Ovary (tissue), 3 donors: Measurements from ENCODE around the gene RPL15.

Experiments
- EP300 ChIP-seq: sonication (generic); formaldehyde crosslinking; IDR thresholded peaks from one replicate; pipeline ENCODE4 v1.6.1; 2017; ENCODE audit warnings: antibody characterized with exemption
- POLR2A ChIP-seq: fragments of 450-650 bp; IDR thresholded peaks from one replicate; pipeline ENCODE4 v1.6.1; 2017; ENCODE audit warnings: antibody characterized with exemption, mild to moderate bottlenecking, moderate library complexity
- TF ChIP-seq, protein P1 (sequence below), 3 donors: fragments of 450-650 bp in 2 of 3; fragments of 200-600 bp in 1 of 3; IDR thresholded peaks; one replicate each; pipeline versions ENCODE4 v1.5.1 to v1.8.0; 2016 to 2022; ENCODE audit warnings: antibody characterized with exemption in 3 of 3, mild to moderate bottlenecking in 1 of 3
- donor health status: DM: no; HTN: no; CAD: no.

DNA sequence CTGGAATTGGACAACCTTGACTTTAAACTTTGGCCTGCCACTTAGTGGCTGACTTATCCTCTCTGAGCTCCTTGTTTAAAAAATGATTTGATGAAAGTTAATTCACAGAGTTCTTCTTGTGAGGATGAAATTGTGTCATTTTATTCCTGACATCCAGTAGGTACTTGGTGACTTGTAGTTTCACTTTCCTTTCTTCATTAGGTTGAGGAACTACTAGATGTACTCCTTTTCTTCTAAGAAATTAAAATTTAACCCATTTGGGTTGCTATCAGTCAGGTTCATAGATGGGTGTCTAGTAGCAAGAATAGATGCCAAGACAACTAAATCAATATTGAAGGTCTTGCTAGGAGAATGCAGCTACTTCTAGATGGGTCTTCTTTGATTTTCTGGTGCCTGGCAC lies 33.4 kb downstream of the RPL15 start:
- TF ChIP-seq, protein P1, sequence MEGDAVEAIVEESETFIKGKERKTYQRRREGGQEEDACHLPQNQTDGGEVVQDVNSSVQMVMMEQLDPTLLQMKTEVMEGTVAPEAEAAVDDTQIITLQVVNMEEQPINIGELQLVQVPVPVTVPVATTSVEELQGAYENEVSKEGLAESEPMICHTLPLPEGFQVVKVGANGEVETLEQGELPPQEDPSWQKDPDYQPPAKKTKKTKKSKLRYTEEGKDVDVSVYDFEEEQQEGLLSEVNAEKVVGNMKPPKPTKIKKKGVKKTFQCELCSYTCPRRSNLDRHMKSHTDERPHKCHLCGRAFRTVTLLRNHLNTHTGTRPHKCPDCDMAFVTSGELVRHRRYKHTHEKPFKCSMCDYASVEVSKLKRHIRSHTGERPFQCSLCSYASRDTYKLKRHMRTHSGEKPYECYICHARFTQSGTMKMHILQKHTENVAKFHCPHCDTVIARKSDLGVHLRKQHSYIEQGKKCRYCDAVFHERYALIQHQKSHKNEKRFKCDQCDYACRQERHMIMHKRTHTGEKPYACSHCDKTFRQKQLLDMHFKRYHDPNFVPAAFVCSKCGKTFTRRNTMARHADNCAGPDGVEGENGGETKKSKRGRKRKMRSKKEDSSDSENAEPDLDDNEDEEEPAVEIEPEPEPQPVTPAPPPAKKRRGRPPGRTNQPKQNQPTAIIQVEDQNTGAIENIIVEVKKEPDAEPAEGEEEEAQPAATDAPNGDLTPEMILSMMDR (IDR thresholded peaks at IDR 0.05), result no peak
- TF ChIP-seq POLR2A (no peak), EP300 (no peak)
